Nephron progenitor cell (in vitro differentiated cells): ENCODE data around the gene ETV1.

Experiments used
- DNase-seq: peaks from one replicate; pipeline ENCODE4 v3.0.0; 2021
- H3K27ac Mint-ChIP-seq: 2 replicates; pipeline ENCODE4 v1.8.0; 2021; ENCODE audit warnings: mild to moderate bottlenecking, moderate library complexity, mixed read lengths
- H3K27me3 Mint-ChIP-seq: 2 replicates; pipeline ENCODE4 v1.8.0; 2021; ENCODE audit warnings: mild to moderate bottlenecking, low read depth, mixed read lengths; ENCODE audit not compliant: poor library complexity
- H3K36me3 Mint-ChIP-seq: 2 replicates; pipeline ENCODE4 v1.8.0; 2021; ENCODE audit warnings: low read depth, mixed read lengths
- H3K4me1 Mint-ChIP-seq: 2 replicates; pipeline ENCODE4 v1.8.0; 2021; ENCODE audit warnings: mixed read lengths
- H3K4me3 Mint-ChIP-seq: 2 replicates; pipeline ENCODE4 v1.8.0; 2021; ENCODE audit warnings: mild to moderate bottlenecking, moderate library complexity, mixed read lengths
- H3K9me3 Mint-ChIP-seq: 2 replicates; pipeline ENCODE4 v1.8.0; 2021; ENCODE audit warnings: mild to moderate bottlenecking, moderate library complexity, mixed read lengths
- TF ChIP-seq, protein P1 (sequence below): fragments of 200-600 bp; sonication (generic); IDR thresholded peaks from 2 replicates; pipeline ENCODE4 v1.5.0; 2021; ENCODE audit warnings: antibody characterized with exemption

The ETV1 gene

DNA sequence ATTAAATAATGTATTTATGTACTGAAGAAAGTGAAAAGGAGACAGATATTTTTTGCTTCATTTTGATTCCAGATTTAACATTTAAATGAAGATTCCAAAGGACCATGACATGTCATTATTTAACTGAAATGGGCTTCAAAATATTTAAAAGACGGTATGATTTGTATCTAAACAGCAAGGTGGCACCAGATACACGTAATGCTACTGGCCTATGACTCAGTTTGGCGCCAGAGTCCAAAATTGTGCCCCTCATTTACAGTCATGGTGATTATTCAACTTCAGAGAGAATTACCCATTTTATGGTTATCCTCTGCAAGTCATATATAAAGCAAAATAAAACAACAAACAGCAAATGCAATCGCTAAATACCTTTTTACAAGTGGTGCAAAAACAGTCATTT, 94.5 kb downstream of the ETV1 start:
- H3K27me3 Mint-ChIP-seq, result no peaks in the 10 kb centered on the region
- H3K9me3 Mint-ChIP-seq, result peaks cover 1% of the 10 kb centered on the region
- H3K4me3 Mint-ChIP-seq, result no peak overlapping the region
- no peak overlapping the region for H3K27ac Mint-ChIP-seq
- TF ChIP-seq, protein P1, sequence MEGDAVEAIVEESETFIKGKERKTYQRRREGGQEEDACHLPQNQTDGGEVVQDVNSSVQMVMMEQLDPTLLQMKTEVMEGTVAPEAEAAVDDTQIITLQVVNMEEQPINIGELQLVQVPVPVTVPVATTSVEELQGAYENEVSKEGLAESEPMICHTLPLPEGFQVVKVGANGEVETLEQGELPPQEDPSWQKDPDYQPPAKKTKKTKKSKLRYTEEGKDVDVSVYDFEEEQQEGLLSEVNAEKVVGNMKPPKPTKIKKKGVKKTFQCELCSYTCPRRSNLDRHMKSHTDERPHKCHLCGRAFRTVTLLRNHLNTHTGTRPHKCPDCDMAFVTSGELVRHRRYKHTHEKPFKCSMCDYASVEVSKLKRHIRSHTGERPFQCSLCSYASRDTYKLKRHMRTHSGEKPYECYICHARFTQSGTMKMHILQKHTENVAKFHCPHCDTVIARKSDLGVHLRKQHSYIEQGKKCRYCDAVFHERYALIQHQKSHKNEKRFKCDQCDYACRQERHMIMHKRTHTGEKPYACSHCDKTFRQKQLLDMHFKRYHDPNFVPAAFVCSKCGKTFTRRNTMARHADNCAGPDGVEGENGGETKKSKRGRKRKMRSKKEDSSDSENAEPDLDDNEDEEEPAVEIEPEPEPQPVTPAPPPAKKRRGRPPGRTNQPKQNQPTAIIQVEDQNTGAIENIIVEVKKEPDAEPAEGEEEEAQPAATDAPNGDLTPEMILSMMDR, result no peak
- DNase-seq, result no peak
- H3K36me3 Mint-ChIP-seq, result peaks cover 58% of the 10 kb centered on the region
- H3K4me1 Mint-ChIP-seq, result no peaks in the 10 kb centered on the region

DNA sequence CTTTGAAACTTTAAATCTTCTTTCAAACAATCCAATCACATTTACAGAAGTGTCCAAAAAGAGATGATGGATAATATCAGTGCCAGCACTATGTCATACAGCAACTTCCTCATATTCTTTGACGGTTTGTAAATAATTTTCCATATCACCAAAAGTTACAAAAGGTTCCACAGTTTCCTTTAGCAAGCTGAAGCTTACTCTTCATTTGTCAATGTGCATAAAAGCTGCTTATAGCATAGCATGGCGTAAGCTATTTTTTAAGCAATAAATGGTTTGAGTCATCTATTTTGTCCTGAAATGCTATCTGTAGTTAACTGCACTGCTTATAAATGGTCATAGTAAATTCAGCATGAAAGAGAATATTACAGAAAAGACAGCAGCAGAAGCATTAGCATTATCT, 95.1 kb downstream of the ETV1 start:
- Mint-ChIP-seq H3K27me3 (no peaks in the 10 kb centered on the region), H3K4me1 (no peaks in the 10 kb centered on the region), H3K27ac (no peak overlapping the region), H3K36me3 (peaks cover 55% of the 10 kb centered on the region), H3K9me3 (peaks cover 4% of the 10 kb centered on the region), H3K4me3 (no peak overlapping the region)
- TF ChIP-seq, protein P1, result no peak
- DNase-seq, result no peak

DNA sequence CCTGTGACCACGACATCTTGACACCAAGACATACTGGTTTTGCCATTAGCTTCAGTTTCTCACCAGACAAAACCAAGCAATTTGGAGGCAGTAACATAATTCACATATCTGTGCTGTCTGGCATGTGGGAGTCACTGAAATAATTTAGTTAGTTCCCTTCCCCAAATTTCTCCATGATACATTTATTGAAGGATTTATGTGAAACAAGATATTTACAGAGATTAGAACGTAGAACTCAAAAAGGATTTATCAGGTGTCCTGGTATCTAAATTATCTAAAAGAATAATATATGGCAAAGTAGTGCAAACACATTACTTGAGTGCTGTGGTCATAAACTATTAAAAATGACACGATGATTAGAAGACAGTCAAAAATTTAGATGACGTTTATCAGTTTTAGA, 98.7 kb downstream of the ETV1 start:
- H3K27ac Mint-ChIP-seq, result no peak overlapping the region
- H3K4me3 Mint-ChIP-seq, result no peak overlapping the region
- no peak for DNase-seq
- H3K9me3 Mint-ChIP-seq, result peaks cover 4% of the 10 kb centered on the region
- H3K27me3 Mint-ChIP-seq, result no peaks in the 10 kb centered on the region
- peaks cover 40% of the 10 kb centered on the region for H3K36me3 Mint-ChIP-seq
- TF ChIP-seq, protein P1, result no peak
- H3K4me1 Mint-ChIP-seq, result no peaks in the 10 kb centered on the region

DNA sequence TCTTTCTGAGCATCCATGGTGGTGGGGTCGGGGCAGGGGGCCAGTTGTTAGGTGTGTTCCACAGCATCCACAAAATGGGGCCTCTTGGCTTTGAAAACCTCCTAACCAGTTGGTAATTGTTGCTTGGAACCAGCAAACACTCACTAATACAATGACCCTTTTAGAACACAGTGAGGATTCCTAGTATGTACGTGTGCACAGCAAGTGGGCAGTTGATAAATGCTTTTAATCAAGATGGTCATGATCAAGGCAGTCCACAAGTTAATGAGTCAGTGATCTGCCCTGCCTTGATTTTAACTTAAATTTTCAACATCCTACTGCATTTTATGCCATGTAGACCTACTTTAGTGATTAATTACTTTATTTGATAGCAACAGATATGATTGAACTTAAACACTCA, 103.1 kb downstream of the ETV1 start:
- TF ChIP-seq, protein P1, result no peak
- Mint-ChIP-seq H3K9me3 (peaks cover 4% of the 10 kb centered on the region), H3K27ac (no peak overlapping the region), H3K27me3 (no peaks in the 10 kb centered on the region), H3K4me1 (no peaks in the 10 kb centered on the region), H3K4me3 (no peak overlapping the region), H3K36me3 (no peaks in the 10 kb centered on the region)
- no peak for DNase-seq

DNA sequence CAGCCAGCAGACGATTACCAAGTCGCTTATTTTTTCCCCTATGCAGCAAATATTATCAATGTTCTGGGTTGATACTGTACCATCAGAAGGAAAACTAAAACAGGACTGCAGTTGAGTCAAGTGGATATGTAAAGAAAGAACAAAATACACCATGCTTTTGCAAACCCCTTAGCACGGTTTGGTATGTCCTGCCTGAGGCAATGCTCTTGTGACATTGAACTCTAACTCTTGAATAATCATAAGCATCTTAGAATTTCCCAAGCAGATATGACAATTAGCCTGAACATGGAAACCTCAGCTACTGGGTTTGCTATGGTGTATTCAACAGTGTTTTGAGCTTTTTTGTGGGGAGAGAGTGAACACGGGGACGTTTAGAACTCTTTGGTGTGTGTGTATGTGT, 107.4 kb downstream of the ETV1 start:
- H3K9me3 Mint-ChIP-seq, result no peaks in the 10 kb centered on the region

DNA sequence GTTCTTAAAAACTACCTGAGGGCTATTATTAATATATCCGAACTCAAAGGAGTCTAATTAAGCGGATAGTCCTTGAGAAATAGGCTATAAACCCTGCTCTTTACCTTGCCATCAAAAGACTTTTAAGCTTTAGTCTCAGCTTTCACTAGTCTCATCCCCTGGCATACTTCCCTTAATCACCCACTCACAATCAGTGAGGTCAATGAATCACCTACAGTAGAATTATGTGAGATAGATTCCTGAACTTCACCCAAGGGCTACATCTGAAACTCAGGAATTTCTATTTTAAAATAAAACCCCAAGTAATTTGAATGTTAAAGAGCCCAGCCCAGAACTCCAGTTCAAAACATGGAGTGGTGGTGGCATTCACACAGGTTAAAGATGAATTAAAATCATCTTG, 108.7 kb downstream of the ETV1 start:
- Mint-ChIP-seq H3K4me1 (no peaks in the 10 kb centered on the region), H3K27ac (no peak overlapping the region), H3K36me3 (no peaks in the 10 kb centered on the region), H3K27me3 (no peaks in the 10 kb centered on the region), H3K9me3 (no peaks in the 10 kb centered on the region), H3K4me3 (no peak overlapping the region)
- no peak for DNase-seq
- TF ChIP-seq, protein P1, result no peak

More for the DNA sequence above, 107.4 kb downstream of the ETV1 start:
- H3K4me3 Mint-ChIP-seq, result no peak overlapping the region
- H3K27me3 Mint-ChIP-seq, result no peaks in the 10 kb centered on the region
- H3K4me1 Mint-ChIP-seq, result no peaks in the 10 kb centered on the region
- no peaks in the 10 kb centered on the region for H3K36me3 Mint-ChIP-seq
- no peak overlapping the region for H3K27ac Mint-ChIP-seq
- no peak for DNase-seq
- TF ChIP-seq, protein P1, result no peak
